ENCODE data around the gene CDC20B. TPM values are rescaled to one million over a fixed set of nuclear protein-coding genes. Genes with fewer than 3 reads are reported as not detected.

The CDC20B gene
- total and polyA plus RNA-seq, 3 experiments from 2014 or later: 0.16 TPM; not detected in 2

Other genes starting within 250 kb of the CDC20B start
- under 1 TPM; 0.20 to 0.37 TPM for gene ESM1, start 187.6 kb downstream of the CDC20B start, total RNA-seq
- 1.7 TPM for gene ESM1, start 187.6 kb downstream of the CDC20B start, polyA plus RNA-seq
- gene GZMK, start 148.9 kb downstream of the CDC20B start, total RNA-seq: 10 to 100 TPM; 12.0 to 13.3 TPM
- 880 TPM for gene GZMK, start 148.9 kb downstream of the CDC20B start, polyA plus RNA-seq
- 10 to 100 TPM; 13.3 to 15.1 TPM for gene GZMA, start 70.5 kb downstream of the CDC20B start, total RNA-seq
- 1,138 TPM for gene GZMA, start 70.5 kb downstream of the CDC20B start, polyA plus RNA-seq
- gene GPX8, start 13.0 kb downstream of the CDC20B start, total RNA-seq: not detected
- gene GPX8, start 13.0 kb downstream of the CDC20B start, polyA plus RNA-seq: not detected
- not detected for gene MCIDAS, start 54.1 kb upstream of the CDC20B start, total RNA-seq
- not detected for gene MCIDAS, start 54.1 kb upstream of the CDC20B start, polyA plus RNA-seq
- under 1 TPM in 1 of 2 experiments, not detected in 1; 0.20 TPM for gene CCNO, start 60.4 kb upstream of the CDC20B start, total RNA-seq
- gene CCNO, start 60.4 kb upstream of the CDC20B start, polyA plus RNA-seq: 0.12 TPM
- gene DHX29, start 134.5 kb upstream of the CDC20B start, total RNA-seq: 10 to 100 TPM; 21.6 to 21.7 TPM
- gene DHX29, start 134.5 kb upstream of the CDC20B start, polyA plus RNA-seq: 25.5 TPM
- gene MTREX, start 134.8 kb upstream of the CDC20B start, total RNA-seq: 100 to 1,000 TPM in 1 of 2 experiments, 10 to 100 TPM in 1; 98.9 to 109 TPM
- gene MTREX, start 134.8 kb upstream of the CDC20B start, polyA plus RNA-seq: 32.4 TPM